K562 (cell line): ENCODE data around the gene ZNF718.
"Not testable (repeated sequence)": the region's sequence is repeated elsewhere in the genome, so short reads cannot be mapped to it uniquely, and the experiment has no call there.

Experiments used
- BCOR ChIP-seq: fragments of 450-650 bp; IDR thresholded peaks from 2 replicates; pipeline ENCODE4 v1.6.1; 2016
- CBX1 ChIP-seq: sonication (generic); IDR thresholded peaks from 2 replicates; pipeline ENCODE4 v1.6.1; 2016; ENCODE audit warnings: antibody characterized with exemption, low read depth, mild to moderate bottlenecking
- MYC ChIP-seq, 2 experiments: fragments of 250-450 bp in 1 of 2; sonication (Bioruptor Pico) in 1 of 2; IDR thresholded peaks; 2 replicates each; pipeline versions ENCODE4 v1.5.1 to v1.6.1; 2012 to 2021; ENCODE audit warnings: low read depth in 2 of 2, borderline replicate concordance in 1 of 2, improper control_type of control experiment in 1 of 2, low read length in 1 of 2, mild to moderate bottlenecking in 1 of 2, moderate library complexity in 1 of 2
- ZBTB7A ChIP-seq: IDR thresholded peaks from 2 replicates; pipeline ENCODE4 v1.6.1; 2011; ENCODE audit warnings: low read depth, mild to moderate bottlenecking, low read length, moderate library complexity, borderline replicate concordance; ENCODE audit not compliant: control insufficient read depth
- TF ChIP-seq, protein P1 (sequence below): fragments of 450-650 bp; formaldehyde crosslinking; IDR thresholded peaks from 2 replicates; pipeline ENCODE4 v1.4.0; 2022; ENCODE audit warnings: mild to moderate bottlenecking, moderate library complexity

DNA sequence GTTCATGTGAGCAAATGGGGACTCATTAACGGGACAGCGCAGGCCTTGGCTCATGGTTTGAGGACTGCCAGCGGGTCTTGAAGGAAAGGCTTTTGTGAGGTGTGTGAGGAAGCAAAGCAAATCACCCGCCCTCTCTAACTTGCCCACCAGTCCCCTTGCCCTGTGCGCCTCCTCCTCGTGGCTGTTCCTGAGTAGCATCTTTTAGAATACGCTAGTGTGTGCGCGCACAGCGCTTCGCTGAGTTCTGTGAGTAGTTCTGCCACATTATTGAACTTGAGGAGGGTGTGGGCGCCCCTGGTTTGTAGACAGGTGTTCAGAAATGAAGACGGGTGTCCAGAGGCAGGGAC, 88.9 kb downstream of the ZNF718 start:
- not testable (repeated sequence) for TF ChIP-seq ZBTB7A; MYC (IDR thresholded peaks at IDR 0.05; ENCODE audit: low read depth, low read length); MYC (CRISPR knock-in tag; IDR thresholded peaks at IDR 0.05; ENCODE audit: borderline replicate concordance, low read depth); BCOR; CBX1
- TF ChIP-seq, protein P1, sequence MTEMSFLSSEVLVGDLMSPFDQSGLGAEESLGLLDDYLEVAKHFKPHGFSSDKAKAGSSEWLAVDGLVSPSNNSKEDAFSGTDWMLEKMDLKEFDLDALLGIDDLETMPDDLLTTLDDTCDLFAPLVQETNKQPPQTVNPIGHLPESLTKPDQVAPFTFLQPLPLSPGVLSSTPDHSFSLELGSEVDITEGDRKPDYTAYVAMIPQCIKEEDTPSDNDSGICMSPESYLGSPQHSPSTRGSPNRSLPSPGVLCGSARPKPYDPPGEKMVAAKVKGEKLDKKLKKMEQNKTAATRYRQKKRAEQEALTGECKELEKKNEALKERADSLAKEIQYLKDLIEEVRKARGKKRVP (CRISPR knock-in tag): not testable (repeated sequence)
